ENCODE data around the gene CORO2B.

GRCh38 chr15:68559345-68560310 lies 19.2 kb upstream of the CORO2B start:
- TF ChIP-seq CTCF (IDR thresholded peaks at IDR 0.05) = peak; percentile 85 to 98 (median 96)
- TF ChIP-seq POLR2A (IDR thresholded peaks at IDR 0.05) = no peak

All from thyroid gland (tissue), 4 donors.